GM03348 (cell line): ENCODE results near the gene CD99.
A peak's percentile ranks its signal among the peaks of the same experiment; 100 is the strongest.
"Not testable (repeated sequence)": the region's sequence is repeated elsewhere in the genome, so short reads cannot be mapped to it uniquely, and the experiment has no call there.

Source experiments
- DNase-seq: peaks from one replicate; pipeline ENCODE4 v3.0.0; 2012; ENCODE audit warnings: low spot score

Gene CD99

GRCh38 chrX:2690856-2691542 is at the start of gene CD99:
TSS of gene CD99 (plus strand) at chrX:2691295. CDS start at chrX:2691361, 66 bp downstream.
- DNase-seq = peak; percentile 97

DNA sequence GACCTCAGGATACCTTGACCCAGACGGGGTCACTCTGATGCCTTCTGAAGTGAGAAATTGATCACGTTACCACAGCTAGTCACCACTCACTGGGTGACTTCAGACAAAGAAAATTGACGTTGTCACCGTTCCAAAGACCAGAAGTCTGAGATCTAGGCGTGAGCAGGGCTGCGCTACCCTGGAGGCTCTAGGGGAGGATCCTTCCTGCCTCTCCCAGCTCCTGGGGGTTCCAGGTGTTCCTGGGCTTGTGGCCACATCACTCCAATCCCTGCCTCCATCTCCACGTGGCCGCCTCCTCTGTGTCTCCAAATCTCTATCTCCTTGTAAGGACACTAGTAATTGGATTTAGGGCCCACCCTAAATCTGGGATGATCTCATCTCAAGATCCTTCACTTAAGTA is 48.9 kb upstream of the CD99 start:
- DNase-seq = no peak

GRCh38 chrX:2642791-2643190 is 48.3 kb upstream of the CD99 start:
- DNase-seq = no peak

GRCh38 chrX:2643880-2644279 is 47.2 kb upstream of the CD99 start:
- no peak for DNase-seq

- DNase-seq = no peak
These were observed 45.5 kb upstream of the CD99 start for GRCh38 chrX:2645563-2645962.

- DNase-seq = no peak
These were observed 43.5 kb upstream of the CD99 start for GRCh38 chrX:2647627-2648026.

DNA sequence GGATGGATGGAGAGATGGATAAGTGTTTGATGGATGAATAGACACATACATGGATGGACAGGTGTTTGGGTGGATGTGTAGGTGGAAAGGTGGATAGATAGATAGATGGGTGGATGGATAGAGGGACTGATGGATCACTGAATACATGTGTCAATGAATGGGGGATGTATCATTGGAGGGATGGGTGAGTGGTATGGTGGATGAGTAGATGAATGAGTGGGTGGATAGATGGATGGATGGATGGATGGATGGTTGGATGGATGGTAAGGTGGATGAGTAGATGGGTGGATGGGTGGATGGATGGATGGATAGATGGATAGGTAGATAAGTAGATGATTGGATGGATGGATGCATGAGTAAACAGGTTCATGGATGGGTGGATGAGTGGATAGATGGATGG is 41.1 kb upstream of the CD99 start:
- DNase-seq = no peak

DNA sequence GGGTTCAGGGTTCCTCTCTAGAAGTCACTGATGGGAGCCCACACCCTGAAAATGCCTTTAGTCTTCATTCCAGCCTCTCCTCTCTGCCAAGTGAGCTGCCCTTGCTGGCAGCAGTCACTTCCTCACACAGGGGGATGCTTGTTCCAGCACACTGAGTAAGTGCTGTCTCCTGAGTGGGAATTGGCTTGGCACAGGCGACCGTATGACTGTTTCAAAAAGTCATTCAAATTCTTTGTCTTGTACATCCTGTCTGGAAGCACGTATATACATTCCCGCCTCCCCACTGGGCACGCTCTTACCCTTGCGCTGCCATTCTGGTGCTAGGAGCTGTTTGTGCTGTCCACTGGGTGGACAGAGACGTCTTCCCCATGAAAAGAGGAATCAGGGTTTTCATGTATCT is 40.2 kb upstream of the CD99 start:
- DNase-seq = peak; percentile 62

DNA sequence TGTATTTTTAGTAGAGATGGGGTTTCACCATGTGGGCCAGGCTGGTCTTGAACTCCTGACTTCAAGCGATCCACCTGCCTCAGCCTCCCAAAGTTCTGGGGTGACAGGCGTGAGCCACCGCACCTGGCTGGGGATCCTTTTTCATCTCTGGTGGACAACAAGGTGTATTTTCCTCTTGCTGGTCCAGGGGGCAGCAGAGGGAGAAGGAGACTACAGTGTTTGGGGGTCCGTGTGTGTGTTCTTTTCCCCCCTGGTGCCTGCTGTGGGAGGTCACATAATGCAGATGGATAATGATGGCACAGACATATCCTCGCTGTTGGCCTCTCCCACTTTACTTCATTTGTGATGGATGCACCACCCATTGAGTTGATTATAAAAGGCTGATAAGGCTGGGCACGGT is 39.0 kb upstream of the CD99 start:
- no peak for DNase-seq

GRCh38 chrX:2654436-2655340 is 36.4 kb upstream of the CD99 start:
- DNase-seq = no peak

DNA sequence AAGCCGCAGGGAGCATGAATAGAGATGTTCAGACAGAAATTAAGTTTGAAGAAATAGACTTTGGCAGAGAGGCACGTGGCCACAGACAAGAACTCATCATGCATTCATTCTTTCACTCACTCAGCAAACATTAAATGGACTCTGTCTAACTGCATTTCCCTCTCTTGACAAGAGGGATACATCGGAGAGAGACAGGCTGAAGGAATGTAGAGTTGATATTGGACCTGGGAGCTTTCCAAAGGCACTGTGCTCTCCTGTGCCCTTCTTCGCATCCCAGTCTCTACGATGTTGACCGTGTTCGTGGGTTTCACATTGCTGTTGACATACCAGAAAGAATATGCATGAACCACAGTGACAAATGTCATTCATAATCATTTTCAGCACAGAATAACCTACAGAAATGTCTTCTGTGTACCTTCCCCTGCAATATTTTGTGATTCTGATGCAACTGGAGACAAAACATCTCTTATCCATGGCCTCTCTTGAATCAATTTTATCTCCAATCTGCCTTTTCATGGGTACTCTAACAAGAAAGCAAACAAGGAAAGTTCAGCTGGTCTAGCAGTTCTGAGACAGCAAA is 34.7 kb upstream of the CD99 start:
- no peak for DNase-seq

- DNase-seq = no peak
These were observed 33.5 kb upstream of the CD99 start for GRCh38 chrX:2657532-2658113.

DNA sequence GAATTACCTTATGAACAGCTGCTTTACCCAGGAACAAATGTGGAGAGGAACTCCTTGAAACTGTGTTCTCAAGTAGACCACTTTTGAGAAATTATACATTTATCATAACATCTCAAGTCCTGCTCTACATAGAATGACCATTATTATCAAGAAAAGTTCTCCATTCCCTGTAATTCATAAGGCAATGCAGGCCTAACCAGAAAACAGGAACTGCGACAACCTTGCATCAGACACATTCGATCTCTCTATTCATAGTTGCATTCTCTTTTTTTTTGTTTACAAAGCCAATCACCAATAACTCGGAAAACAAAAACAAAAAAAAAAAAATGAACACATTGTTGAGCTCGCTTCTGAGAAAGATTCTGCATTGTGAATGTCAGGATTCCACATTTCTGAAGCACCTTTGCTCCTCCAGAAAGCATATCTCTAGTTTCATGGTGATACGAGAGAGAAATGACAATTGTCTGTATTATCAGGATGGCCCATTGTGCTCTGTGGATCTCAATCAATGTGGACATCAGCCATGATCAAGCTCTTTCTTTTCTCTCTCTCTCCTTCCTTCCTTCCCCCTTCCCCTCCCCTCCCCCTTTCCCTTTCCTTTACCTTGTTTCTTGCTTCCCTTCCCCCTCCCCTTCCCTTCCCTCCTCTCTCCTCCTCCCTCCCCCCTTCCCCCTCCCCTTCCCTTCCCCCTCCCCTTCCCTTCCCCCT is 32.4 kb upstream of the CD99 start:
- DNase-seq = no peak

DNA sequence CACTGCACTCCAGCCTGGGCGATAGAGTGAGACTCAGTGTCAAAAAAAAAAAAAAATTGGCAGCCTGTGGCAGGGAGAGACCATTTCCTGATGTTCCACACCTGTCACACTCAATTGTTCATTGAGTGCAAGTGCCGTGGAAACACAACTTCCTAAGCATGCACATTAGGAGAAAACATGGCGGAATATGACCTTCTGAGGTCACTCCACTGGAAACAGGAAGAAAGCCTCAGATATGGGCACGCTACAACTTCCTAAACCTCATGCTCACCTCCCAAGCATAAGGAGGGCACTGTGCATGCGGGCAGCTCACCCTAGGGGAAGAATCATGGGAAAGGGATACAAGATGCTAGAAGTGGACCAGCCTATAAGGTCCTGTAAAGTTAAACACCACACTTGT is 28.5 kb upstream of the CD99 start:
- DNase-seq = no peak

DNA sequence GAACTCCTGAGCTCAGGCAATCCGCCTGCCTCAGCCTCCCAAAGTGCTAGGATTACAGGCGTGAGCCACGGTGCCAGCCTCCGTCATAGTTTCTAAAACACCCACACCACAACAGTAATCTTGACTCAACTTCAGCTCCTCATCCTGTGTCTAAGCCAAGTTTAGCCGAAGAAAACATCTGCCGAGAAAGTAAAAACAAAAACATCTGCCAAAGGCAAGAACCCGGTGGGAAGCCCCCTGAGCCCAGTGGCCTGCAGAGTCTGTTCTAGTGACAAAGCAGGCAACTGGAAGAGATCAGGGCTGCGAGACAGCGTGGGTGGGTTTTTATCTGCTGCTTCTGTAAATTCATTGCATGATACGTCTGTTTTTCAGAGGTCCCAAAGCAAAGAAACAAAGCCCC is 26.6 kb upstream of the CD99 start:
- DNase-seq = peak; percentile 71

DNA sequence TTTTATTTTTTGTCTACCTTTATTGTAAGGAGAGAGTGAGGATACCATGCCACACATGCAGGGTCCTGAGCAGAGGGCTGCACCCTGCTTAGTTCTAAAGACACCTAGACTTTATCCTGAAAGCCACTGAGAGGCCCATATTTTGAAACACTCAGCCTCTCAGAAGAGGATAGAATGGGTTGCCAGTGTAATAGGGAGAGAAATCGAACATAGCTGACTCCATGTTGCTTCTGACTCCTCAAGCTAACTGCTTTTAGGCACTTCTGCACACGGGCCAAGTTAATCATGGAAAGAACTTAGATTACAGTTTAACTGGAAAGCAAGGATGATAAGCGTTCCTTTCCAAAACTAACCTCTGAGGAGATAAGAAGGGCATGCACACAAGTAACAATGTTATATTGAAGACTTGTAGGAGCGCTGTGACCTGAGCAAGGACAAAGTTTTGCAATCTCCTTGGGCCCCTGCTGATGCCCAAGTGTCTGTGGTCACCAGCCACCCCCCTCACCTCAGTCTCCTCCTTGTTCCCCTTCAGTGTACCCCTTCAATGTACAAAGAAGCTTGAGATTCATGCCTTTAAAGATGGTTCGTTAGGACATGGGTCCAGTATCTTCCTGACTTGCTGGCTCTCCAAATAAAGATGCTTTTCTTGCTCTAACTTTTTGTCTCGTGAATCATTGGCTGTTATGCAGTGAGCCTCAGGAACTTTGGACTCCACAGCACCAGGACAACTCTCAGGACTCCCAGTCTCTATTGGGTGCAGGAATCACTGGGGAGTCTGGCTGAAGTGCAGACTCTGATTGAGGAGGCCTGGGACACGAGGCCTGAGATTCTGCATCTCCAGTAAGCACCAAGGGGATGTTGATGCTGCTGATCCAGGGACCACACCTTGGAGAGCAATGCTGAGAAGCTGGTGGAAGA is 25.4 kb upstream of the CD99 start:
- no peak for DNase-seq

- no peak for DNase-seq
These were observed 24.6 kb upstream of the CD99 start for GRCh38 chrX:2666491-2666890.

DNA sequence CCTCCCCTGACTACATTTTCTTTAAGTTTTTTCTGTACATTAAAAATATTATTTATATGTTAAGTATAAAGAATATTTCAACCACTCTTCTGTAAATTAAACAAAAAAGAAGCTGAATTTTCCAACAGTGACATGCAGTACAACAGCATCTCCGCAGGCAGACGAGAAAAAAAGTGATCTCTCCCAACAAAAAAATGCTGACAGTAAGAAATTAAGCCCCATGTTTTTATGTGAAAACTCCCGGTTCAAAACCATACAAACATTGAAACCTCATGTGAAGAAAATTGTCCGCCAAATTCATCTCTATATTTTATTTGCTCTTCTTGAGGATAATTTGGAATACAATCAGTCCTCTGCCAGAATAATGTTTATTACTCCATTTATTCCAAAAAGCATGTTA is 20.1 kb upstream of the CD99 start:
- no peak for DNase-seq

DNA sequence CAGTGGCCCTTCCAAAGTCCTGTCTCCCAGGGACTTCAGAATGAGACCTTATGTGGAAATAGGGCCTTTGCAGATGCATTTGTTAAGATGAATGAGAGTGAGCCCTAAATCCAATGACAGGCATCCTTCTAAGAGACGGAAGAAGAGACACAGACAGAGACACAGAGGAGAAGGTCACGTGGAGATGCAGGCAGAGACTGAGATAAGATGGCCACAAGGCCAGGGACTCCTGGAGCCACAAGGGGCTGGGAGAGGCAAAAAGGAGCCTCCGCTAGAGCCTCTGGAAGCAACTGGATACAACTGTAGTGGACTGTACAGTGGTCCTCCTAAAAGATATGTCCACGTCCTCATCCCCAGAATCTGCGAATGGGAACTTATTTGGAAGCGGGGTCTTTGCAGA is 19.0 kb upstream of the CD99 start:
- DNase-seq = no peak

DNA sequence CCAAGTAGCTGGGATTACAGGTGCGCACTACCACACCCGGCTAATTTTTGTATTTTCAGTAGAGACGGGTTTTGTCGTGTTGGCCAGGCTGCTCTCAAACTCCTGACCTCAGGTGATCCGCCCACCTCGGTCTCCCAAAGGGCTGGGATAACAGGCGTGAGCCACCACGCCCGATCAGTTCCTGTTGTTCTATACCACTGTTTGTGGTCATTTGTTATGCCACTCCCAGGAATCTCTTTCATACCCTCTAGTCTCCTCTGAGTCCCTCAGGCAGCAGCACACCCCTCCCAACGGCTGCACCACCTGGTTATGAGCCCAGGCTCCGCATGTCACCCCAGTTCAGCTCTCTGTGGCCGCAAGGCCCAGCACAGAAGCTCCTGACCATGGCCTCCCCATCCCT is 17.5 kb upstream of the CD99 start:
- no peak for DNase-seq

DNA sequence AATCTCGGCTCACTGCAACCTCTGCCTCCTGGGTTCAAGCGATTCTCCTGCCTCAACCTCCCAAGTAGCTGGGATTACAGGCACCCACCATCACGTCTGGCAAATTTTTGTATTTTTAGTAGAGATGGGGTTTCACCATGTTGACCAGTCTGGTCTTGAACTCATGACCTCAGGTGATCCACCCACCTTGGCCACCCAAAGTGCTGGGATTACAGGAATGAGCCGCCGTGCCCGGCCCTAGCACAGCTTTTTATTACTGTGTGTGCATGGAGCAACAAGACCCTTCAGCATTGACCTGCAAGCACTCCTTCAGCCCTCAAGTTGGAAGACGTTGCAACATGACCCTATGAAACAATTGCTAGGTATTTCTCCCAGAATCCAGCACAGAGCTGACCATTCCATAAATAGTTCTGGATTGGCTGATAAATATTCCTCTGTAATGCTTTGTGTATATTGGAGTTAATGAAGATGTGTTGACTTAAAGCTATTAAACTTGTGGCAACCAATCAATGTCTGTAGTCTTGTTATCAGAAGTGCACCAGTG is 15.4 kb upstream of the CD99 start:
- DNase-seq = not testable (repeated sequence)
